HEK293 (cell line): ENCODE measurements around the gene SLC28A1.

Source experiments
- CTCF ChIA-PET: fragments of 350-600 bp; formaldehyde crosslinking; extraction: SDS; loops from one replicate; lab custom pipeline; 2021; ENCODE audit warnings: antibody characterized with exemption; lab: Yijun Ruan, JAX
- POLR2A ChIA-PET: fragments of 300-600 bp; formaldehyde crosslinking; extraction: SDS; loops from one replicate; lab custom pipeline; 2020; ENCODE audit warnings: antibody characterized with exemption, inconsistent platforms; lab: Yijun Ruan, JAX
- H3K27ac ChIP-seq: fragments of 200-500 bp; sonication (Bioruptor generic); 2 replicates; pipeline ENCODE4 v1.5.1; 2014; ENCODE audit warnings: low read depth, low read length, control low read depth, inconsistent platforms; ENCODE audit errors: extremely low read depth
- H3K36me3 ChIP-seq, 2 experiments: fragments of 200-500 bp in 1 of 2; sonication (Bioruptor generic) in 1 of 2; 1 replicate in 1 of 2; 2 replicates in 1 of 2; pipeline ENCODE4 v1.5.1; 2014 to 2017; ENCODE audit warnings: inconsistent platforms in 2 of 2, low read length in 2 of 2; ENCODE audit not compliant: control insufficient read depth in 2 of 2, insufficient read depth in 1 of 2
- H3K4me1 ChIP-seq: fragments of 200-500 bp; sonication (Bioruptor generic); 2 replicates; pipeline ENCODE4 v1.5.1; 2014; ENCODE audit warnings: mild to moderate bottlenecking, low read length, inconsistent platforms; ENCODE audit not compliant: control insufficient read depth, insufficient read depth
- H3K4me3 ChIP-seq: 2 replicates; pipeline ENCODE4 v1.5.1; 2011; ENCODE audit warnings: low read depth, mild to moderate bottlenecking, control low read depth, low read length, moderate library complexity
- H3K9me3 ChIP-seq: fragments of 200-500 bp; sonication (Bioruptor generic); 2 replicates; pipeline ENCODE4 v1.5.1; 2014; ENCODE audit warnings: low read depth, low read length, inconsistent platforms; ENCODE audit not compliant: control insufficient read depth, insufficient read depth
- AEBP2 ChIP-seq: fragments of 450-650 bp; formaldehyde crosslinking; IDR thresholded peaks from 2 replicates; pipeline ENCODE4 v1.5.1; 2016; ENCODE audit warnings: missing biosample characterization, missing genetic modification characterization, borderline replicate concordance
- ELK4 ChIP-seq: IDR thresholded peaks from 2 replicates; pipeline ENCODE4 v1.6.1; 2011; ENCODE audit warnings: mild to moderate bottlenecking, low read depth, low read length, borderline replicate concordance
- KLF1 ChIP-seq: fragments of 450-650 bp; formaldehyde crosslinking; IDR thresholded peaks from 2 replicates; pipeline ENCODE4 v1.5.1; 2016; ENCODE audit warnings: missing biosample characterization, missing genetic modification characterization
- KLF16 ChIP-seq: fragments of 450-650 bp; formaldehyde crosslinking; IDR thresholded peaks from 2 replicates; pipeline ENCODE4 v1.5.1; 2017; ENCODE audit warnings: missing biosample characterization, missing genetic modification characterization
- REST ChIP-seq: fragments of 450-650 bp; formaldehyde crosslinking; IDR thresholded peaks from 2 replicates; pipeline ENCODE4 v1.5.1; 2016; ENCODE audit warnings: missing biosample characterization, missing genetic modification characterization
- WT1 ChIP-seq: fragments of 450-650 bp; formaldehyde crosslinking; IDR thresholded peaks from 2 replicates; pipeline ENCODE4 v1.5.1; 2016; ENCODE audit warnings: missing biosample characterization, missing genetic modification characterization
- YY2 ChIP-seq: fragments of 450-650 bp; formaldehyde crosslinking; IDR thresholded peaks from 2 replicates; pipeline ENCODE4 v1.5.1; 2016; ENCODE audit warnings: missing biosample characterization, missing genetic modification characterization
- ZBTB21 ChIP-seq: fragments of 450-650 bp; formaldehyde crosslinking; IDR thresholded peaks from 2 replicates; pipeline ENCODE4 v1.5.1; 2017; ENCODE audit warnings: missing biosample characterization, missing genetic modification characterization
- ZBTB48 ChIP-seq: fragments of 450-650 bp; formaldehyde crosslinking; IDR thresholded peaks from 2 replicates; pipeline ENCODE4 v1.5.1; 2016; ENCODE audit warnings: missing biosample characterization, missing genetic modification characterization
- ZFHX2 ChIP-seq: fragments of 450-650 bp; formaldehyde crosslinking; conservative IDR thresholded peaks from 2 replicates; pipeline ENCODE4 v1.5.1; 2016; ENCODE audit warnings: missing biosample characterization, missing genetic modification characterization
- ZIC2 ChIP-seq: fragments of 450-650 bp; formaldehyde crosslinking; IDR thresholded peaks from 2 replicates; pipeline ENCODE4 v1.5.1; 2016; ENCODE audit warnings: missing biosample characterization, missing genetic modification characterization
- ZNF155 ChIP-seq: fragments of 450-650 bp; formaldehyde crosslinking; IDR thresholded peaks from 2 replicates; pipeline ENCODE4 v1.5.1; 2016; ENCODE audit warnings: missing biosample characterization, missing genetic modification characterization
- ZNF16 ChIP-seq: fragments of 450-650 bp; formaldehyde crosslinking; IDR thresholded peaks from 2 replicates; pipeline ENCODE4 v1.5.1; 2016; ENCODE audit warnings: low read depth, missing biosample characterization, missing genetic modification characterization
- ZNF175 ChIP-seq: fragments of 450-650 bp; formaldehyde crosslinking; IDR thresholded peaks from 2 replicates; pipeline ENCODE4 v1.5.1; 2016; ENCODE audit warnings: missing biosample characterization, missing genetic modification characterization
- ZNF211 ChIP-seq: fragments of 450-650 bp; formaldehyde crosslinking; IDR thresholded peaks from 2 replicates; pipeline ENCODE4 v1.5.1; 2016; ENCODE audit warnings: low read depth, missing biosample characterization, missing genetic modification characterization
- ZNF274 ChIP-seq, 2 experiments: fragments of 200-500 bp in 1 of 2; fragments of 450-650 bp in 1 of 2; sonication (Bioruptor generic) in 1 of 2; formaldehyde crosslinking in 1 of 2; IDR thresholded peaks; 2 replicates each; pipeline versions ENCODE4 v1.5.1 to v1.6.1; 2014 to 2016; ENCODE audit warnings: borderline replicate concordance in 1 of 2, inconsistent platforms in 1 of 2, low read length in 1 of 2, missing biosample characterization in 1 of 2, missing genetic modification characterization in 1 of 2
- ZNF324 ChIP-seq: fragments of 450-650 bp; formaldehyde crosslinking; IDR thresholded peaks from 2 replicates; pipeline ENCODE4 v1.5.1; 2016; ENCODE audit warnings: missing biosample characterization, missing genetic modification characterization
- ZNF404 ChIP-seq: fragments of 450-650 bp; formaldehyde crosslinking; IDR thresholded peaks from 2 replicates; pipeline ENCODE4 v1.5.1; 2017; ENCODE audit warnings: missing biosample characterization, missing genetic modification characterization
- ZNF555 ChIP-seq: fragments of 450-650 bp; formaldehyde crosslinking; conservative IDR thresholded peaks from 2 replicates; pipeline ENCODE4 v1.5.1; 2017; ENCODE audit warnings: missing biosample characterization, mild to moderate bottlenecking, missing genetic modification characterization, inconsistent platforms
- ZNF621 ChIP-seq: fragments of 450-650 bp; formaldehyde crosslinking; IDR thresholded peaks from 2 replicates; pipeline ENCODE4 v1.5.1; 2017; ENCODE audit warnings: missing biosample characterization, missing genetic modification characterization
- ZNF747 ChIP-seq: fragments of 450-650 bp; formaldehyde crosslinking; IDR thresholded peaks from 2 replicates; pipeline ENCODE4 v1.5.1; 2016; ENCODE audit warnings: missing biosample characterization, missing genetic modification characterization
- ZNF768 ChIP-seq: fragments of 450-650 bp; formaldehyde crosslinking; IDR thresholded peaks from 2 replicates; pipeline ENCODE4 v1.5.1; 2018; ENCODE audit warnings: missing biosample characterization, mild to moderate bottlenecking, missing genetic modification characterization
- ZNF792 ChIP-seq: fragments of 450-650 bp; formaldehyde crosslinking; IDR thresholded peaks from 2 replicates; pipeline ENCODE4 v1.5.1; 2016; ENCODE audit warnings: missing biosample characterization, missing genetic modification characterization
- TF ChIP-seq, protein P1 (sequence below): fragments of 450-650 bp; formaldehyde crosslinking; IDR thresholded peaks from 2 replicates; pipeline ENCODE4 v1.5.1; 2017; ENCODE audit warnings: missing biosample characterization, missing genetic modification characterization
- TF ChIP-seq, protein P2 (sequence below): fragments of 450-650 bp; formaldehyde crosslinking; IDR thresholded peaks from 2 replicates; pipeline ENCODE4 v1.5.1; 2016; ENCODE audit warnings: missing biosample characterization, missing genetic modification characterization, low read depth

The SLC28A1 gene

GRCh38 chr15:84928843-84929168 is 44.3 kb downstream of the SLC28A1 start:
- TF ChIP-seq ZNF16 (tag by site-specific recombination) (no peak), ZNF792 (tag by site-specific recombination) (no peak), KLF16 (tag by site-specific recombination) (no peak), ZNF175 (tag by site-specific recombination) (no peak), ZNF155 (tag by site-specific recombination) (no peak), ZNF768 (no peak), REST (tag by site-specific recombination) (no peak), ZNF211 (tag by site-specific recombination) (no peak), ELK4 (no peak), ZBTB21 (tag by site-specific recombination) (no peak), ZNF555 (no peak), ZNF621 (no peak), YY2 (tag by site-specific recombination) (no peak), ZNF274 (IDR thresholded peaks at IDR 0.05; ENCODE audit: low read length) (no peak), ZNF274 (tag by site-specific recombination; IDR thresholded peaks at IDR 0.05; ENCODE audit: borderline replicate concordance) (no peak)
- TF ChIP-seq, protein P1, sequence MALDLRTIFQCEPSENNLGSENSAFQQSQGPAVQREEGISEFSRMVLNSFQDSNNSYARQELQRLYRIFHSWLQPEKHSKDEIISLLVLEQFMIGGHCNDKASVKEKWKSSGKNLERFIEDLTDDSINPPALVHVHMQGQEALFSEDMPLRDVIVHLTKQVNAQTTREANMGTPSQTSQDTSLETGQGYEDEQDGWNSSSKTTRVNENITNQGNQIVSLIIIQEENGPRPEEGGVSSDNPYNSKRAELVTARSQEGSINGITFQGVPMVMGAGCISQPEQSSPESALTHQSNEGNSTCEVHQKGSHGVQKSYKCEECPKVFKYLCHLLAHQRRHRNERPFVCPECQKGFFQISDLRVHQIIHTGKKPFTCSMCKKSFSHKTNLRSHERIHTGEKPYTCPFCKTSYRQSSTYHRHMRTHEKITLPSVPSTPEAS (tag by site-specific recombination): no peak
- Histone ChIP-seq H3K36me3 (no peaks in the 10 kb centered on the region), H3K4me3 (no peak overlapping the region), H3K9me3 (no peaks in the 10 kb centered on the region), H3K4me1 (no peaks in the 10 kb centered on the region), H3K27ac (no peak overlapping the region)
- ChIA-PET POLR2A (interaction anchor here (1.0 to 1.7 kb wide), 3 partner anchors 212 to 285 kb away, joined by 3 to 7 read pairs (median 4); partner anchors contain the start of gene SEC11A), CTCF (interaction anchor here (0.6 to 2.3 kb wide), 52 partner anchors 8 to 374 kb away, joined by 3 to 24 read pairs (median 5); partner anchors contain the start of gene WDR73)

DNA sequence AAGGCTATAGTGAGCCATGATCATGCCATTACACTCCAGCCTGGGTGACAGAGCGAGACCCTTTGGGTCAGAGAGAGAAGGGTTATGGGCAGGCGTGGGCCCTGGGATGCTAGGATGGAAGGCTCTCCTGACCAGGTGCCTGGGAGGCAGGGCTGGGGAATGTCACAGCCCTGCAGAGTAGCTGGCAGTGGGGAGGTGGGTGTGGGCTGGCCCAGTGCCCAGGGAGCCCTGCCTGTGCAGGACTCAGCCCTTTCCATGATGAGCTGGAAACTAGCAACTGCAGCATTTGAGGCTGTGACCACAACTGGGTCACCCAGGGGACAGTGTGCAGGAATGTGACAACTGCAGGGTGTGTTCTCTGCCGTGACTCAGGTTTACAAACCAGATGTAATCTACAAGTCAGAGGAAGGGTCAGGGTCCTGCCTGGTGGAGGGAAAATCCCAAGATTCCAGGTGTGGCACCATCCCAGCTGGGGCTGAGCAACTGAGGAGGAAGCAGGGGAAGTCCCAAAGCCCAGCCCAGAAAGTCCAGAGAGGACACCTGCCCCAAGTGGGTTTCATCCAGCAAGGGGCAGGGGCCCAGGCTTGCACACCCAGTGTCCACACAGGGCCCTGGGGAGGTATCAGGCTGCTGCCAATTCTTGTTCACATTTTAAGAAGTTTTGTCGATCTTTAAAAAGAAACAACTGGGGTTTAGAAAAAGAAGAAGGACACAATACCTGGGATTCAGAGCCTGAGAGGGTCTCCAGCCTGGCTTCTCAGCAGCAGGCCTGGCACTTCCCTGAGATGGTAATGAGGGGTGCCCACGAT is 45.5 kb downstream of the SLC28A1 start:
- Histone ChIP-seq H3K9me3 (no peaks in the 10 kb centered on the region), H3K4me1 (no peaks in the 10 kb centered on the region), H3K4me3 (no peak overlapping the region), H3K36me3 (no peaks in the 10 kb centered on the region), H3K27ac (no peak overlapping the region)
- CTCF ChIA-PET: interaction anchor here (0.5 to 2.3 kb wide), 13 partner anchors 9 to 123 kb away, joined by 3 to 24 read pairs (median 5); no protein-coding TSS in a partner anchor
- POLR2A ChIA-PET: interaction anchor here (1.2 kb wide), 1 partner anchor 85 kb away, joined by 3 read pairs; no protein-coding TSS in a partner anchor
- TF ChIP-seq ZBTB48 (tag by site-specific recombination) (peak; percentile 90), ZNF324 (tag by site-specific recombination) (no peak), AEBP2 (tag by site-specific recombination) (no peak), KLF1 (tag by site-specific recombination) (0 out of 2 replicates have a peak, but pooled peaks have one; percentile 40), ZFHX2 (tag by site-specific recombination) (peak; percentile 53; the same call in 1 of the 2 replicates), ZIC2 (tag by site-specific recombination) (no peak), ZNF404 (no peak), ZNF747 (tag by site-specific recombination) (no peak), WT1 (tag by site-specific recombination) (no peak)
- TF ChIP-seq, protein P2, sequence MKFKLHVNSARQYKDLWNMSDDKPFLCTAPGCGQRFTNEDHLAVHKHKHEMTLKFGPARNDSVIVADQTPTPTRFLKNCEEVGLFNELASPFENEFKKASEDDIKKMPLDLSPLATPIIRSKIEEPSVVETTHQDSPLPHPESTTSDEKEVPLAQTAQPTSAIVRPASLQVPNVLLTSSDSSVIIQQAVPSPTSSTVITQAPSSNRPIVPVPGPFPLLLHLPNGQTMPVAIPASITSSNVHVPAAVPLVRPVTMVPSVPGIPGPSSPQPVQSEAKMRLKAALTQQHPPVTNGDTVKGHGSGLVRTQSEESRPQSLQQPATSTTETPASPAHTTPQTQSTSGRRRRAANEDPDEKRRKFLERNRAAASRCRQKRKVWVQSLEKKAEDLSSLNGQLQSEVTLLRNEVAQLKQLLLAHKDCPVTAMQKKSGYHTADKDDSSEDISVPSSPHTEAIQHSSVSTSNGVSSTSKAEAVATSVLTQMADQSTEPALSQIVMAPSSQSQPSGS (tag by site-specific recombination): no peak
